Measurements from ENCODE around the gene NDUFV1. TPM values are rescaled to one million over a fixed set of nuclear protein-coding genes. Genes with fewer than 3 reads are reported as not detected.
A peak's percentile ranks its signal among the peaks of the same experiment; 100 is the strongest.
"Not testable (repeated sequence)": the region's sequence is repeated elsewhere in the genome, so short reads cannot be mapped to it uniquely, and the experiment has no call there.

Gene NDUFV1
- total RNA-seq, 2 experiments from 2014 or later, result 204 to 228 TPM

DNA sequence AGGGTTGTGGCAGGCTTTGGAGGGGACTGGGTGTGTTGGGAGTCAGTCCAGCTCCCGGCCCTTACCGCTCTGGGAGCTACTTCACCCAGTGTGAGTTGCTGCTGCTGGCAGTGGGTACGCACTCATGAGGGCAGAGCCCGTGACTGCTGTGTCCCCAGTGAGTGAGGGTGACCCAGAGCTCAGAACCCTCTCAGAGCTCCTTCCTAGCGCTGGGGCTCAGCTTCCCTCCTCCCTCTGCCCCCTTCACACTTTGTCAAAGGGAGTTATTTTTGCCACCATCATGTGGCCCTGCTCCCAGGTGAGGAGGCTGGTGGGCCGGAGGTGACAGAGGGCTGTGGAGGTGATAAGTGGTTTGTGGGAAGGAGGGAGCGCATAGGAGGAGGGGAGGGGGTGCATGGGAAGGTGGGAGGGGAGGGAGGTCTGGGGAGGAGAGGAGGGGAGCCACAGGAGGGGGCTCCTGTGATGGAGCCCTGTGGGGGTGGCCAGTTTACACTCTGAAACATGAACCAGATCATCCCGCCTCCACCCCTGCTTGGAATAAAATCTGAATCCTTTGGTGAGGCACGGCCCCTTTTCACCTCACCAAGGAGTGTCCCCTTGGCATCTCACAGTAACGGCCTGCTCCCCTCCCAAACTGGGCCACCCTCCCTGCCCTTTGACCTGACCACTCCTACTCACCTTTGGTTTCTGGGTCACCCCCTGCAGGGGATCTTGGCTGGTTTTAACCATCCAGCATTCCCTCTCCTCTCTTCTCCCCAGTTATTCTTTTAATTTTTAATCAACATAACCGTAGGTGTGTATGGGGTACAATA, 9.9 kb downstream of the NDUFV1 start:
- POLR2A ChIA-PET, result no interaction called here
- Mint-ChIP-seq H3K9me3 (no peaks in the 10 kb centered on the region), H3K27ac (peak overlapping the region; percentile 65), H3K27me3 (no peaks in the 10 kb centered on the region), H3K4me1 (peaks cover 36% of the 10 kb centered on the region), H3K4me3 (no peak overlapping the region), H3K36me3 (ENCODE audit: low read depth) (peaks cover 12% of the 10 kb centered on the region)
- CTCF ChIA-PET, result interaction anchor here (0.9 to 6.6 kb wide), 3 partner anchors 8 to 32 kb away, joined by 3 to 84 read pairs (median 5); partner anchors contain the start of genes GSTP1 and NUDT8
- no peak for DNase-seq

DNA sequence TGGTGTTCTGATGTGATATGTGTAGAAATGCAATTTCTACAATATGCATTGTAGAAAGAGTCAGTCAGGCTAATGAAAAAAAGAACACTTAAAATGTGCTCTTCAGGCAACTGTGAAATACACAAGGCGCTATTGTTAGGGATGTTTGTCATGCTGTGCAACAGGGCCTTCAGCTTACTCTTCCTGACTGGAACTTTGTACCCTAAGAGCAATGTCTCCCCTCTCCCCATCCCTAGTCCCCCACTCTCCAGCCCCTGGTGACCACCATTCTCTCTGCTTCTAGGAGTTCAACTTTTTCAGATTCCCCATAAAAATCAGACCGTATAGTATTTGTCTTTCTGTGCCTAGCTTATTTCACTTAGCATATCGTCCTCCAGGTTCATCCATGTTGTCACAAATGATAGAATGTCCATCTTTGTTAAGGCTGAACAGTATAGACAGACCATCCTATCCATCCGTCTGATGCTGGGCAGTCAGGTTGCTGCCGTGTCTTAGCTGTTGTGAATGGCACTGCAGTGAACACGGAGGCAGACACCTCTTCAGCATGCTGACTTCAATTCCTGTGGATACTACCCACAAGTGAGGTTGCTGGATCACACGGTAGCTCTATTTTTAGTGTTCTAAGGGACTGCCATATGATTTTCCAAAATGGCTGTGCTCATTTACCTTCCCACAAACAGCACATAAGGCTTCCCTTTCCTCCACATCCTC, 10.7 kb downstream of the NDUFV1 start:
- H3K27me3 Mint-ChIP-seq, result no peaks in the 10 kb centered on the region
- CTCF ChIA-PET, result interaction anchor here (2.1 to 6.6 kb wide), 2 partner anchors 9 to 13 kb away, joined by 5 to 84 read pairs; partner anchors contain the start of gene NUDT8
- H3K9me3 Mint-ChIP-seq, result no peaks in the 10 kb centered on the region
- no peak overlapping the region for H3K4me3 Mint-ChIP-seq
- peak overlapping the region; percentile 65 for H3K27ac Mint-ChIP-seq
- H3K4me1 Mint-ChIP-seq, result peaks cover 33% of the 10 kb centered on the region
- H3K36me3 Mint-ChIP-seq (ENCODE audit: low read depth), result peaks cover 9% of the 10 kb centered on the region
- DNase-seq, result no peak
- POLR2A ChIA-PET, result no interaction called here

DNA sequence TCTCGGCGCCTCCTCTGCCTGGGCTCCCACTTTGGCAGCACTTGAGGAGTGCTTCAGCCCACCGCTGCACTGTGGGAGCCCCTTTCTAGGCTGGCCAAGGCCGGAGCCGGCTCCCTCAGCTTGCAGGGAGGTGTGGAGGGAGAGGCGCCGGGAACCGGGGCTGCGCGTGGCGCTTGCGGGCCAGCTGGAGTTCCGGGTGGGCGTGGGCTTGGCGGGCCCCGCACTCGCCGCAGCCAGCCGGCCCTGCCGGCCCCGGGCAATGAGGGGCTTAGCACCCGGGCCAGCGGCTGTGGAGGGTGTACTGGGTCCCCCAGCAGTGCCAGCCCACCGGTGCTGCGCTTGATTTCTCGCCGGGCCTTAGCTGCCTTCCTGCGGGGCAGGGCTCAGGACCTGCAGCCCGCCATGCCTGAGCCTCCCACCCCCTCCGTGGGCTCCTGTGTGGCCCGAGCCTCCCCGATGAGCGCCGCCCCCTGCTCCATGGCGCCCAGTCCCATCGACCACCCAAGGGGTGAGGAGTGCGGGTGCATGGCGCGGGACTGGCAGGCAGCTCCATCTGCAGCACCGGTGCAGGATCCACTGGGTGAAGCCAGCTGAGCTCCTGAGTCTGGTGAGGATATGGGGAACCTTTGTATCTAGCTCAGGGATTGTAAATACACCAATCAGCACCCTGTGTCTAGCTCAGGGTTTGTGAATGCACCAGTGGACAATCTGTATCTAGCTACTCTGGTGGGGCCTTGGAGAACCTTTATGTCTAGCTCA, 12.3 kb downstream of the NDUFV1 start:
- H3K36me3 Mint-ChIP-seq (ENCODE audit: low read depth); DNase-seq: not testable (repeated sequence)
- CTCF ChIA-PET, result interaction anchor here (2.1 to 6.6 kb wide), 3 partner anchors 10 to 11 kb away, joined by 5 to 84 read pairs (median 19); partner anchors contain the start of gene NUDT8

DNA sequence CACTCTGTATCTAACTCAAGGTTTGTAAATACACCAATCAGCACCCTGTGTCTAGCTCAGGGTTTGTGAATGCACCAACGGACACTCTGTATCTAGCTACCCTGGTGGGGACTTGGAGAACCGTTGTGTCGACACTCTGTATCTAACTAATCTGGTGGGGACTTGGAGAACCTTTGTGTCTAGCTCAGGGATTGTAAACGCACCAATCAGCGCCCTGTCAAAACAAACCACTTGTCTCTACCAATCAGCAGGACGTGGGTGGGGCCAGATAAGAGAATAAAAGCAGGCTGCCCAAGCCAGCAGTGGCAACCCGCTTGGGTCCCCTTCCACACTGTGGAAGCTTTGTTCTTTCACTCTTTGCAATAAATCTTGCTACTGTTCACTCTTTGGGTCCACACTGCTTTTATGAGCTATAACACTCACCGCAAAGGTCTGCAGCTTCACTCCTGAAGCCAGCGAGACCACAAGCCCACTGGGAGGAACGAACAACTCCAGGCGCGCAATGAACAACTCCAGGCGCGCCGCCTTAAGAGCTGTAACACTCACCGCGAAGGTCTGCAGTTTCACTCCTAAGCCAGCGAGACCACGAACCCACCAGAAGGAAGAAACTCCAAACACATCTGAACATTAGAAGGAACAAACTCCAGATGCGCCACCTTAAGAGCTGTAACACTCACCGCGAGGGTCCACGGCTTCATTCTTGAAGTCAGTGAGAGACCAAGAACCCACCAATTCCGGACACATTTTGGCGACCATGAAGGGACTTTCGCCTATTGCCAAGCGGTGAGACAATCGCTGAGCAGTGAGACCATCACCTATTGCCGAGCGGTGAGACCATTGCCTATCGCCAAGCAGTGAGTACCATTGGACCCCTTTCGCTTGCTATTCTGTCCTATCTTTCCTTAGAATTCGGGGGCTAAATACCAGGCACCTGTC, 13.2 kb downstream of the NDUFV1 start:
- H3K9me3 Mint-ChIP-seq; H3K27me3 Mint-ChIP-seq; DNase-seq; H3K27ac Mint-ChIP-seq; H3K4me1 Mint-ChIP-seq; H3K4me3 Mint-ChIP-seq; H3K36me3 Mint-ChIP-seq (ENCODE audit: low read depth): not testable (repeated sequence)
- POLR2A ChIA-PET, result interaction anchor here (1.1 kb wide), 1 partner anchor 9 kb away, joined by 5 read pairs; no protein-coding TSS in a partner anchor
- CTCF ChIA-PET, result interaction anchor here (2.4 kb wide), 1 partner anchor 9 kb away, joined by 19 read pairs; the partner anchor contains the start of gene NUDT8

More for the DNA sequence above, 12.3 kb downstream of the NDUFV1 start:
- not testable (repeated sequence) for H3K27ac Mint-ChIP-seq, H3K9me3 Mint-ChIP-seq, H3K27me3 Mint-ChIP-seq, H3K4me3 Mint-ChIP-seq
- peaks cover 19% of the 10 kb centered on the region for H3K4me1 Mint-ChIP-seq
- POLR2A ChIA-PET, result interaction anchor here (1.1 kb wide), 1 partner anchor 10 kb away, joined by 5 read pairs; no protein-coding TSS in a partner anchor

DNA sequence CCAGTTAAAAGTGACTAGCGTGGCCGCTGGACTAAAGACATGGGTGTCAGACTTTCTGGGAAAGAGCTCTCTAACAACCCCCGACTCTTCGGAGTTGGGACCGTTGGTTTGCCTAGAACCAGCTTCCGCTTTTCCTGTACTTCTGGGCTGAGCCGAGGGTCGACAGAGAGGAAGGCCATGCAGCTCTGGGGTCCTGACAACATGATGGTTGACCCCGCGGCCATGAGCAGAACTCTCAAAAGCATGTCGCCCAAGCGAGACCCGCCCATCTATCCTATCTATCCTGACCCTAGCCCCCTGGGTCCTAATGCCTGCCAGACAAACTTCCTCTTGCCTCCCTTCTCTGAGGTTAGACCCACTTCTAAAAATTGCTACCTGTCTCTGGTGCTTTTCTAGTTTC, 13.9 kb downstream of the NDUFV1 start:
- H3K4me1 Mint-ChIP-seq, result peaks cover 10% of the 10 kb centered on the region
- H3K36me3 Mint-ChIP-seq (ENCODE audit: low read depth); H3K9me3 Mint-ChIP-seq; DNase-seq; H3K27ac Mint-ChIP-seq; H3K4me3 Mint-ChIP-seq; H3K27me3 Mint-ChIP-seq; POLR2A ChIA-PET: not testable (repeated sequence)
- CTCF ChIA-PET, result interaction anchor here (2.4 kb wide), 1 partner anchor 8 kb away, joined by 19 read pairs; the partner anchor contains the start of gene NUDT8

DNA sequence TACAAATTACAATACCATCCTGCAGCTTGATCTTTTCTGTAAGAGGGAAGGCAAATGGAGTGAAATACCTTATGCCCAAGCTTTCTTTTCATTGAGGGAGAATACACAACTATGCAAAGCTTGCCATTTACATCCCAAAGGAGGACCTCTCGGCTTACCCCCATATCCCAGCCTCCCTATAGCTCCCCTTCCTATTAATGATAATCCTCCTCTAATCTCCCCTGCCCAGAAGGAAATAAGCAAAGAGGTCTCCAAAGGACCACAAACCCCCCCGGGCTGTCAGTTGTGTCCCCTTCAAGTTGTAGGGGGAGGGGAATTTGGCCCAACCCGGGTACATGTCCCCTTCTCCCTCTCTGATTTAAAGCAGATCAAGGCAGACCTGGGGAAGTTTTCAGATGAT, 15.2 kb downstream of the NDUFV1 start:
- H3K4me3 Mint-ChIP-seq; CTCF ChIA-PET; DNase-seq; H3K9me3 Mint-ChIP-seq; H3K27me3 Mint-ChIP-seq; H3K27ac Mint-ChIP-seq; H3K36me3 Mint-ChIP-seq (ENCODE audit: low read depth); H3K4me1 Mint-ChIP-seq; POLR2A ChIA-PET: not testable (repeated sequence)

DNA sequence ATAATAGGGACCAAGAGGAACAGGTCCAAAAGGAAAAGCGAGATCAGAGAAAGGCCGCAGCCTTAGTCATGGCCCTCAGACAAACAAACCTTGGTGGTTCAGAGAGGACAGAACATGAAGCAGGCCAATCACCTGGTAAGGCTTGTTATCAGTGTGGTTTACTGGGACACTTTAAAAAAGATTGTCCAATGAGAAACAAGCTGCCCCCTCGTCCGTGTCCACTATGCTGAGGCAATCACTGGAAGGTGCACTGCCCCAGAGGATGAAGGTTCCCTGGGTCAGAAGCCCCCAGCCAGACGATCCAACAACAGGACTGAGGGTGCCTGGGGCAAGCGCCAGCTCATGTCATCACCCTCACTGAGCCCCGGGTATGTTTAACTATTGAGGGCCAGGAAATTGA, 16.2 kb downstream of the NDUFV1 start:
- H3K4me1 Mint-ChIP-seq; H3K27ac Mint-ChIP-seq; H3K36me3 Mint-ChIP-seq (ENCODE audit: low read depth); H3K9me3 Mint-ChIP-seq; H3K4me3 Mint-ChIP-seq; POLR2A ChIA-PET; DNase-seq; H3K27me3 Mint-ChIP-seq: not testable (repeated sequence)
- CTCF ChIA-PET, result interaction anchor here (1.2 kb wide), 1 partner anchor 9 kb away, joined by 3 read pairs; no protein-coding TSS in a partner anchor

DNA sequence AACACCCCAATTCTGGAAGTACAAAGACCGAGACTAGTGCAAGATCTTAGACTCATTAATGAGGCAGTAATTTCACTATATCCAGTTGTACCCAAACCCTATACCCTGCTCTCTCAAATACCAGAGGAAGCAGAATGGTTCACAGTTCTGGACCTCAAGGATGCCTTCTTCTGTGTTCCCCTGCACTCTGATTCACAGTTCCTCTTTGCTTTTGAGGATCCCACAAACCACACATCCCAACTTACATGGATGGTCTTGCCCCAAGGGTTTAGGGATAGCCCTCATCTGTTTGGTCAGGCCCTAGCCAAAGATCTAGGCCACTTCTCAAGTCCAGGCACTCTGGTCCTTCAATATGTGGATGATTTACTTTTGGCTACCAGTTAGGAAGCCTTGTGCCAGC, 17.1 kb downstream of the NDUFV1 start:
- H3K27ac Mint-ChIP-seq; POLR2A ChIA-PET; H3K4me3 Mint-ChIP-seq; H3K9me3 Mint-ChIP-seq; H3K36me3 Mint-ChIP-seq (ENCODE audit: low read depth); DNase-seq; H3K27me3 Mint-ChIP-seq: not testable (repeated sequence)
- CTCF ChIA-PET, result interaction anchor here (1.1 to 1.2 kb wide), 2 partner anchors 9 to 10 kb away, joined by 3 to 6 read pairs; no protein-coding TSS in a partner anchor
- H3K4me1 Mint-ChIP-seq, result peaks cover 13% of the 10 kb centered on the region

DNA sequence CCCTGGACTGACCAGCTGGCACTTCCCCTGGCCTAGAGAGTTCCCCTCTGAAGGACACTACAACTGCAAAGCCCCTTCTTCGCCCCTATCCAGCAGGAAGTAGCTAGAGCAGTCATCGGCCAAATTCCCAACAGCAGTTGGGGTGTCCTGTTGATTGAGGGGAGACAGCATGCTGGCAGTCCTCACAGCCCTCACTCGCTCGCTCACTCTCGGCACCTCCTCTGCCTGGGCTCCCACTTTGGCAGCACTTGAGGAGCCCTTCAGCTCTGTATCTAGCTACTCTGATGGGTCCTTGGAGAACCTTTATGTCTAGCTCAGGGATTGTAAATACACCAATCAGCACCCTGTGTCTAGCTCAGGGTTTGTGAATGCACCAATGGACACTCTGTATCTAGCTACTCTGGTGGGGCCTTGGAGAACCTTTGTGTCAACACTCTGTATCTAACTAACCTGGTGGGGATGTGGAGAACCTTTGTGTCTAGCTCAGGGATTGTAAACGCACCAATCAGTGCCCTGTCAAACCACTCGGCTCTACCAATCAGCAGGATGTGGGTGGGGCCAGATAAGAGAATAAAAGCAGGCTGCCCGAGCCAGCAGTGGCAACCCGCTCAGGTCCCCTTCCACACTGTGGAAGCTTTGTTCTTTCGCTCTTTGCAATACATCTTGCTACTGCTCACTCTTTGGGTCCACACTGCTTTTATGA, 19.5 kb downstream of the NDUFV1 start:
- ChIA-PET CTCF (interaction anchor here (1.4 kb wide), 2 partner anchors 11 to 33 kb away, joined by 4 to 5 read pairs; no protein-coding TSS in a partner anchor), POLR2A (interaction anchor here (0.6 kb wide), 1 partner anchor 272 kb away, joined by 3 read pairs; no protein-coding TSS in a partner anchor)
- not testable (repeated sequence) for H3K27ac Mint-ChIP-seq; DNase-seq; H3K9me3 Mint-ChIP-seq; H3K4me3 Mint-ChIP-seq; H3K27me3 Mint-ChIP-seq; H3K36me3 Mint-ChIP-seq (ENCODE audit: low read depth)
- peaks cover 24% of the 10 kb centered on the region for H3K4me1 Mint-ChIP-seq

DNA sequence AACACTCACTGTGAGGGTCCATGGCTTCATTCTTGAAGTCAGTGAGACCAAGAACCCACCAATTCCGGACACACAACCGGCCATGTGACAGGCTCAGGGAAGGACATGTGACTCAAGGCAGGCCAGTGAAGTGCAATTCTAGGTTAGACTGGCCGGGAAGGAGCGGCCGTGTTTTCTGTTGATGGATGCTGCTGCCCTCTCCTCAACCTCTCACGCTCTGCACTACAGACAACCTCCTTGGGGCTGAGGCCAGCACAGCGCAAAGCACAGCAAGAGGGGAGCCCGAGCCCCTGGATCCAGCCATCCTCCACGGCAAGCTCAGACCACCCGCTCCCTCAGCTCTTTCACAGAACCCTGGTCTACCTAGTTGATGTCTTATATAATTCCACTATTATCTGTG, 20.2 kb downstream of the NDUFV1 start:
- DNase-seq, result no peak
- Mint-ChIP-seq H3K27me3 (no peaks in the 10 kb centered on the region), H3K4me3 (no peak overlapping the region), H3K36me3 (ENCODE audit: low read depth) (no peaks in the 10 kb centered on the region), H3K9me3 (no peaks in the 10 kb centered on the region), H3K4me1 (peaks cover 24% of the 10 kb centered on the region), H3K27ac (no peak overlapping the region)
- ChIA-PET CTCF (interaction anchor here (1.4 kb wide), 2 partner anchors 12 to 33 kb away, joined by 4 to 5 read pairs; no protein-coding TSS in a partner anchor), POLR2A (interaction anchor here (0.6 kb wide), 1 partner anchor 273 kb away, joined by 3 read pairs; no protein-coding TSS in a partner anchor)

DNA sequence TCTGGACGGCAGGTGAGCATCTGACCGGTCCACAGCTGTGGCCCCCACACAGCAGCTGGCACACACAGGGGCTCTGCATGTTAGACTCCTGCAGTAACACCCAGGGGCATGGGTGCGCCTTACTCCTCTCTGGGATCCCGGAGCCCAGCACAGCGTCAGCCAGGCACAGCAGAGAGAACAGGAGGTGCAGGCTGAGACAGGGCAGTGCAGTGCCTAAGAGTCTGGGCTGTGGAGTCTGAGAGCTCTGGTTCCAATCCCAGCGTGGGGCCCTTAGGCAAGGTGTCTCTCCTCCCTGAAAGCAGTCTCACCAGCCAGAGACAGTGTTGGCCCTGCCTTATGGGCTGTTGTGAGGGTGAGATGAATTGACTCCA, 20.7 kb downstream of the NDUFV1 start:
- no peak overlapping the region for H3K4me3 Mint-ChIP-seq
- peaks cover 24% of the 10 kb centered on the region for H3K4me1 Mint-ChIP-seq
- H3K9me3 Mint-ChIP-seq, result no peaks in the 10 kb centered on the region
- no peaks in the 10 kb centered on the region for H3K27me3 Mint-ChIP-seq
- no peak for DNase-seq
- ChIA-PET CTCF (interaction anchor here (1.4 to 9.6 kb wide), 3 partner anchors 12 to 32 kb away, joined by 4 to 114 read pairs (median 5); partner anchors contain the start of gene ACY3), POLR2A (no interaction called here)
- H3K36me3 Mint-ChIP-seq (ENCODE audit: low read depth), result no peaks in the 10 kb centered on the region
- H3K27ac Mint-ChIP-seq, result peak overlapping the region; percentile 41
